Inferior parietal cortex (tissue), 1 donor: ENCODE results near the gene ADGRG1.

ENCODE experiments used
- DNase-seq: peaks from one replicate; pipeline ENCODE4 v3.0.0-alpha.2; 2016; ENCODE audit errors: extremely low spot score

Gene ADGRG1

GRCh38 chr16:57648581-57649442 lies 20.4 kb downstream of the ADGRG1 start:
- peak; percentile 88 for DNase-seq

- no peak for DNase-seq
These were observed 21.0 kb downstream of the ADGRG1 start for GRCh38 chr16:57649443-57649751.

DNA sequence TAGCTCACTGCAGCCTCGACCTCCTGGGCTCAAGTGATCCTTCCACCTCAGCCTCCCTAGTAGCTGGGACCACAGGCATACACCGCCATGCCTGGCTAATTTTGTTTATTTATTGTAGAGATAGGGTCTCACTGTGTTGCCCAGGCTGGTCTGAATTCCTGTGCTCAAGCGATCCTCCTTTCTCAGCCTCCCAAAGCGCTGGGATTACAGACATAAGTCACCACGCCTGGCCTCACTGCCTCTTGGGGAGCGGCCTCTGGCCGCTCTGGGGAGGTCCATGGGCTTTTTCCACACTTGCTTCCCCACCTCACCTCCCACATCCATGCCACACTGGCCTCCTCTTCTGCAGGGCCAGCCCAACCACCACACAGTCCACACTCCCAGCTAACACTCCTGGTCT lies 21.4 kb downstream of the ADGRG1 start:
- no peak for DNase-seq

- DNase-seq, result no peak
These were observed 23.2 kb downstream of the ADGRG1 start for GRCh38 chr16:57651344-57652333.

GRCh38 chr16:57652695-57653471 lies 24.5 kb downstream of the ADGRG1 start:
- DNase-seq, result no peak

GRCh38 chr16:57653936-57654335 lies 25.5 kb downstream of the ADGRG1 start:
- DNase-seq, result no peak

DNA sequence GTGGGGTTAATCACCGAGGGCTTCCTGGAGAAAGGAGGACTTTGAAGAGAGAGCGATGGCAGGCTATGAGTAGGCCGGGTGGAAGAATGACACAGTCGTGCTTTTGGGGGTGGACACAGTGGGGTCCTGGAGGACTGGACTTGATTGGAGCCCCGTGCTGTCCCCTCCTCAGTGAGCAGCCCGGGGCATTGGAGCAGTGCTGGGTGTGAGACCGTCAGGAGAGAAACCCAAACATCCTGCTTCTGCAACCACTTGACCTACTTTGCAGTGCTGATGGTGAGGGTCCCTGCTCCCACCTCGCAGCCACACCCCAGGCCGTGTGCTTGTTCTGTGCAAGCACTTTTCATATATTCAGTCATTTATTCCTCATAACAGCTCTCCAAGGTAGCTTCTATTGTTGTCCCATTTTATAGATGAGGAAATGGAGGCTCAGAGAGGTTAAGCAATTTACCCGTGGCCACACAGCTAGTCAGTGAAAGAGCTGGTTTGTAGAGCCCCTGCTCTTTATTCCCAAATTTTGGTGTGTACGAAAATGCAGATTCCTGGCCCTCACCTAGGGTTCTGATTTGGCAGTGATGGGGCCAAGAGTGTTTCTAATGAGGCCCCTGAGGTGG lies 28.0 kb downstream of the ADGRG1 start:
- DNase-seq, result no peak

GRCh38 chr16:57657228-57657627 lies 28.8 kb downstream of the ADGRG1 start:
- no peak for DNase-seq

- DNase-seq, result no peak
These were observed 29.9 kb downstream of the ADGRG1 start for GRCh38 chr16:57658130-57658877.

DNA sequence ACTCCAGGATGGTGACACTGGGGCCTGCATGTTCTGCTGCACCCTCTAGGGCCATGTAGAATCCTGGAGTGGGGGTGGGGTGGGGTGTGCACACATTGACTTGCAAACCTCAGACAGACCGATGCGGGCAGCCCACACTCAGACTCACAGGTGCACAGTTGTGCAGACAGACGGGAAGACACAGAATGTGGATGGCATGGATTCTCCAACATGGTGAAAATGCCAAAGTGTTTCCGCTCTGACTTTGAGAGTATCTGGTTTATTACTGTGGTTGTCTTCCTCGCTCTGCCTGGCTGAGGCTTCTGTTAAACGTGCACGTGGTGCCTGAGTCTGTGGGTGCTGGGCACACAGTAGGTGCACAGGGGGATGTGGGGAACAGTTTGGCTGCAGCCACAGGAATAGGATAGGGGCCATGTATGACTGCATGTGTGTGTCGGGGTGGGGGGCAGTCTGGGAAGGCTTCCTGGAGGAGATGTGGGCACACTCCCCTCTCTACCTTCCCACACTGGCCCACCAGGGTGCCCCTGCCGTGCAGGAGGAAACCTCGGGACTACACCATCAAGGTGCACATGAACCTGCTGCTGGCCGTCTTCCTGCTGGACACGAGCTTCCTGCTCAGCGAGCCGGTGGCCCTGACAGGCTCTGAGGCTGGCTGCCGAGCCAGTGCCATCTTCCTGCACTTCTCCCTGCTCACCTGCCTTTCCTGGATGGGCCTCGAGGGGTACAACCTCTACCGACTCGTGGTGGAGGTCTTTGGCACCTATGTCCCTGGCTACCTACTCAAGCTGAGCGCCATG lies 30.6 kb downstream of the ADGRG1 start:
- no peak for DNase-seq

DNA sequence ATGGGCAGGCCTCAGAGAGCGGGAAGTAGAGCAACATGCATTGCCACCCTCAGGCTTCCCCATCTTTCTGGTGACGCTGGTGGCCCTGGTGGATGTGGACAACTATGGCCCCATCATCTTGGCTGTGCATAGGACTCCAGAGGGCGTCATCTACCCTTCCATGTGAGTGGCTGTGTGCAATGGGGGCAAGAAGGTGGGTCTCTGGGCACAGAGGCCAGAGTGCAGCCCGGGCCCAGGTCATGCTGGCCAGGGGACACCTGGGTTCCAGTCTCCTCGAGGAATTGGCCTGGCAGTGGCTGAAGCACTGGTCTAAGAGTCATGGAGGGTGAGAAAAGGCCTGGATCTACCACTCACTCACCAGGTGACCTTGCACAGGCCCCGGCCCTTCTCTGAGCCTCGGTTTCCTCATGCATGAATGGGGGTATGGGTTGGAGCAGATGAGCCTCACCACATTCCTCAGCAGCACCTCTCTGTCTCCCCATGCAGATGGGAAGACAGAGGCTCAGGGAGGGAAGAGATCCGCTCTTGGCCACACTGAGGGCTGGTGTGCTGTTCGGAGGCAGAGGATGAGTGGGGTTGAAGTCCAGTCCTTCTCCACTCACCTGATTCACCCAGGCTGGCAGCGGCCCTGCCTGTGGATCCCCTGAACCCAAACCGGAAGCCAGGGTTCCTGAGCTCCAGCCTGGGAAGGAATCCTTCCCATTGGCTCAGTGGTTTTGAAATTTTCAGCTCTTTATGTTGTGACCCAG lies 32.5 kb downstream of the ADGRG1 start:
- no peak for DNase-seq

DNA sequence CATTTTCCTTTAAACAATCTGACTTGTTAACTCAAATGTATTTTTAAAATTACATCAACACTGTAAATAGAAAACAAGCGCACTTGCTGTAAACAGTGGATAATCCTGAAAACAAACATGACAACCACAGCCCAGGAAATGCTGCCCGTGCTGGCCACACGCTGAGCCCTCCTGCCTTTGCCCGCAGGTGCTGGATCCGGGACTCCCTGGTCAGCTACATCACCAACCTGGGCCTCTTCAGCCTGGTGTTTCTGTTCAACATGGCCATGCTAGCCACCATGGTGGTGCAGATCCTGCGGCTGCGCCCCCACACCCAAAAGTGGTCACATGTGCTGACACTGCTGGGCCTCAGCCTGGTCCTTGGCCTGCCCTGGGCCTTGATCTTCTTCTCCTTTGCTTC lies 33.1 kb downstream of the ADGRG1 start:
- no peak for DNase-seq

GRCh38 chr16:57661936-57662906 lies 33.8 kb downstream of the ADGRG1 start:
- DNase-seq, result no peak

GRCh38 chr16:57663436-57663835 lies 35.0 kb downstream of the ADGRG1 start:
- DNase-seq, result no peak

GRCh38 chr16:57663917-57664661 lies 35.7 kb downstream of the ADGRG1 start:
- no peak for DNase-seq

GRCh38 chr16:57664662-57665025 lies 36.2 kb downstream of the ADGRG1 start:
- DNase-seq, result no peak

DNA sequence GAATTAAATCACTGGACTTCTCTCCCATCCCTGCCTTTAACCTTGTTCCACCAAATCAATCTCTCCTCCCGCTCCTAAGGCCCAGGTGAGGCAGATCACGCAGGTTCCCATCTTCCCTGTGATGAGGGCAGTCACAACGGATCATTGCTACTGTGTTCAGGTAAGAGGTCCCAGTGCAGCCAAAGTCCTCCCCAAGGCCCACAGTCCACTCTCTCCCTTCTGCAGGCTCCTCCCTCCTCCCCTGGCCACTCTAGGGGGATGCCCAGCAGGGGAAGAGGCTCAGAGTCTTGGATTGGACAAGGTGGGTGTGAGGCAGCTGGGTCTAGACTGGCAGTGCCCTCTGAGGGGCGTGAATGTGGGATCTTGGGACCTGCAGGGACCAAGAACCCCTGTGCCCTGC lies 37.1 kb downstream of the ADGRG1 start:
- DNase-seq, result no peak
